GM15510 (cell line): ENCODE measurements around the gene MYL6B.

ENCODE experiments used
- POLR2A ChIP-seq: IDR thresholded peaks from 3 replicates; pipeline ENCODE4 v1.6.1; 2011; ENCODE audit warnings: borderline replicate concordance; ENCODE audit not compliant: insufficient read length; ENCODE audit errors: extremely low read depth

MYL6B gene

GRCh38 chr12:56178347-56178746 lies 26.0 kb downstream of the MYL6B start:
- no peak for TF ChIP-seq POLR2A

- no peak for TF ChIP-seq POLR2A
These were observed 34.6 kb downstream of the MYL6B start for GRCh38 chr12:56186957-56187356.

GRCh38 chr12:56188131-56188777 lies 35.9 kb downstream of the MYL6B start:
- TF ChIP-seq POLR2A: no peak

GRCh38 chr12:56188778-56189098 lies 36.4 kb downstream of the MYL6B start:
- no peak for TF ChIP-seq POLR2A

- TF ChIP-seq POLR2A: peak; percentile 59
These were observed 36.9 kb downstream of the MYL6B start, which contains the start of gene SMARCC2 for GRCh38 chr12:56189099-56189917. SMARCC2 (minus strand) TSS chr12:56189483; CDS start chr12:56189461, 22 bp downstream.

GRCh38 chr12:56189918-56190694 lies 37.7 kb downstream of the MYL6B start:
- TF ChIP-seq POLR2A: no peak

- TF ChIP-seq POLR2A: no peak
These were observed 38.3 kb downstream of the MYL6B start for GRCh38 chr12:56190695-56191155.

- no peak for TF ChIP-seq POLR2A
These were observed 40.2 kb downstream of the MYL6B start for GRCh38 chr12:56192582-56192981.

- TF ChIP-seq POLR2A: no peak
These were observed 40.7 kb downstream of the MYL6B start for GRCh38 chr12:56193025-56193578.

- TF ChIP-seq POLR2A: no peak
These were observed 45.7 kb downstream of the MYL6B start for GRCh38 chr12:56197921-56198635.

GRCh38 chr12:56198836-56199235 lies 46.4 kb downstream of the MYL6B start:
- no peak for TF ChIP-seq POLR2A

- no peak for TF ChIP-seq POLR2A
These were observed 50.0 kb downstream of the MYL6B start for GRCh38 chr12:56202366-56202765.

GRCh38 chr12:56202838-56203237 lies 50.5 kb downstream of the MYL6B start:
- TF ChIP-seq POLR2A: no peak

- TF ChIP-seq POLR2A: no peak
These were observed 51.9 kb downstream of the MYL6B start for GRCh38 chr12:56204275-56204674.
